Measurements from ENCODE around the gene SYNGAP1. TPM values are rescaled to one million over a fixed set of nuclear protein-coding genes. Genes with fewer than 3 reads are reported as not detected.

Gene SYNGAP1
- total RNA-seq, 1 experiment from 2014 or later: 18.8 TPM

- BruUV-seq (replicated peaks): no TSS peak
- TF ChIP-seq CTCF (IDR thresholded peaks at IDR 0.05; ENCODE audit: unreplicated experiment): no peak
- Mint-ChIP-seq H3K4me1 (ENCODE audit: low read depth, unreplicated experiment) (peaks cover 44% of the 10 kb centered on the region), H3K4me3 (ENCODE audit: low read depth, unreplicated experiment) (peak overlapping the region; percentile 87), H3K36me3 (ENCODE audit: insufficient read depth, unreplicated experiment) (peaks cover 47% of the 10 kb centered on the region), H3K27ac (ENCODE audit: unreplicated experiment) (peak overlapping the region; percentile 41), H3K27me3 (ENCODE audit: unreplicated experiment) (no peaks in the 10 kb centered on the region), H3K9me3 (ENCODE audit: low read depth, unreplicated experiment) (no peaks in the 10 kb centered on the region)
- DNase-seq: no peak
- intact Hi-C loops (cut with micrococcal nuclease; ENCODE audit: unreplicated experiment): loop anchor here (5.0 kb wide), 1 partner anchor 37 kb away; the partner anchor contains the start of gene KIFC1
- CTCF ChIA-PET: interaction anchor here (0.6 to 0.9 kb wide), 2 partner anchors 12 to 450 kb away, joined by 3 read pairs; no protein-coding TSS in a partner anchor
Observed at GRCh38 chr6:33428966-33429749, 9.3 kb downstream of the SYNGAP1 start.

- Mint-ChIP-seq H3K4me1 (ENCODE audit: low read depth, unreplicated experiment) (peaks cover 38% of the 10 kb centered on the region), H3K36me3 (ENCODE audit: insufficient read depth, unreplicated experiment) (peaks cover 41% of the 10 kb centered on the region), H3K4me3 (ENCODE audit: low read depth, unreplicated experiment) (peak overlapping the region; percentile 87), H3K9me3 (ENCODE audit: low read depth, unreplicated experiment) (no peaks in the 10 kb centered on the region), H3K27me3 (ENCODE audit: unreplicated experiment) (no peaks in the 10 kb centered on the region), H3K27ac (ENCODE audit: unreplicated experiment) (no peak overlapping the region)
- no peak for DNase-seq
- CTCF ChIA-PET: no interaction called here
- intact Hi-C loops (cut with micrococcal nuclease; ENCODE audit: unreplicated experiment): loop anchor here (5.0 kb wide), 1 partner anchor 37 kb away; the partner anchor contains the start of gene KIFC1
- no peak for TF ChIP-seq CTCF (IDR thresholded peaks at IDR 0.05; ENCODE audit: unreplicated experiment)
- BruUV-seq (replicated peaks): no TSS peak
Observed at GRCh38 chr6:33429750-33430052, 9.8 kb downstream of the SYNGAP1 start.

DNA sequence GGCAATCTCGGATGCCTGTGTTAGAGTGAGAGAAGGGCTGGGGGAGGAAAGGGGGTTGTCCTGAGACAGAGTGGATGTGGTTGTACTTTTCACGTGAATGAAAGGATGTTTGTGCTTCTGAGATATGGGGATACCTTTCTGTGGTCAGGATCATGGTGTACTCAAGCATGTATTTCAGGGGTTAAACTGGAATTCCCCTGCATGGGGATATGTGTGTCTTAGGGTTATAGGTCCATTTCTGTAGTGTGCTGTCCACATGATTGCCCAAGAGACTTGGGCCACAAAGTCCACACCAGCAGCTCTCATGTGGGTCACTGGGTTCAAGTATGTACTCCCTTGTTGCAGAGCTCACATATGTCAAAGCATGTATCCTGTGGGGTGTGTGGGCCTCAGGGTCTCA lies 10.5 kb downstream of the SYNGAP1 start:
- Mint-ChIP-seq H3K27me3 (ENCODE audit: unreplicated experiment) (no peaks in the 10 kb centered on the region), H3K9me3 (ENCODE audit: low read depth, unreplicated experiment) (no peaks in the 10 kb centered on the region), H3K4me1 (ENCODE audit: low read depth, unreplicated experiment) (peaks cover 32% of the 10 kb centered on the region), H3K4me3 (ENCODE audit: low read depth, unreplicated experiment) (no peak overlapping the region), H3K36me3 (ENCODE audit: insufficient read depth, unreplicated experiment) (peaks cover 35% of the 10 kb centered on the region), H3K27ac (ENCODE audit: unreplicated experiment) (no peak overlapping the region)
- no peak for DNase-seq
- no TSS peak for BruUV-seq (replicated peaks)
- CTCF ChIA-PET: no interaction called here
- TF ChIP-seq CTCF (IDR thresholded peaks at IDR 0.05; ENCODE audit: unreplicated experiment): no peak
- intact Hi-C loops (cut with micrococcal nuclease; ENCODE audit: unreplicated experiment): no loop called here

DNA sequence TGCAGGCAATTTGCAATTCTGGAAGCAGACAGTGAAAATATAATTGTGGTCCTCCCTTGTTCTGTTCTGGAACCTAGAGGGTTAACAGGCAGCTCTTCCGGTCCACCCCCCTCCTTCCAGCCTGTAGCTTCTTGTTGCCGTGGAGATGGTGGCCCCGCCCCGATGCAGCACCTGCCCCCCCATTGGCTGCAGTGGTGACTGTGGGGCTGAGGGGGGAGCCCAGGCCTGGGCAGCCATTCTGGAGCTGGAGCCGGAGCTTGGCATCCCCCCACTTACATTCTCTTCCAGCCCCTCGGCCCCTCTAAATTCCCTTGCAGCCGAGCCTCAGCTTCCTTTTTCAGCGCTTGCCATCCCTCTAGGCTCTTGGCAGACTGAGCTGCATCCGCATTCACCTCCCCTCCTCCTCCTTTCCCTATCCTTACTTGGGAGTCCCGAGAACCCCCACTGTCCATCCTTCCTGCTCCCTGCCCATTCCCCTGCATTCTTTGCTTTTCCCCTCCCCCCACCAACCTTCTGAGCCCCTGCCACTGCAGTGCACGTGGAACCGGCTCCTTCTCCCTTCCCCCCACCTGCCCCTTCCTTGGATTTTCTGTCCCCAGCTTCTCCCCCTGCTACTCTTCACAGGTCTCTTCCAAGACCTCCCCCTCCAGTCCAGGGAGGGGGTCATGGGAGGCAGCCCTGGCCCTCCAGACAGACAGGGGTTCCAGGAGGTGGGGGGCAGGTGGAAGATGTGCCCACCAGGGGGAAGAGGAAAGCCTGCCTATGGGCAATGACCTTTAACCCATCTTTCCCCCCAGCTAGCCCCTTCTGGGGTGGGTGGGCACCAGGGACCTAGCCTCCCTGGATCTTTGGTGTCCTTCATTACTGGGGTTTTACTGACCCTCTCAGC lies 11.4 kb downstream of the SYNGAP1 start:
- Mint-ChIP-seq H3K9me3 (ENCODE audit: low read depth, unreplicated experiment) (no peaks in the 10 kb centered on the region), H3K27ac (ENCODE audit: unreplicated experiment) (no peak overlapping the region), H3K36me3 (ENCODE audit: insufficient read depth, unreplicated experiment) (peaks cover 28% of the 10 kb centered on the region), H3K4me3 (ENCODE audit: low read depth, unreplicated experiment) (no peak overlapping the region), H3K4me1 (ENCODE audit: low read depth, unreplicated experiment) (peaks cover 30% of the 10 kb centered on the region), H3K27me3 (ENCODE audit: unreplicated experiment) (no peaks in the 10 kb centered on the region)
- intact Hi-C loops (cut with micrococcal nuclease; ENCODE audit: unreplicated experiment): no loop called here
- BruUV-seq (replicated peaks): no TSS peak
- peak; percentile 39 for DNase-seq
- no peak for TF ChIP-seq CTCF (IDR thresholded peaks at IDR 0.05; ENCODE audit: unreplicated experiment)
- CTCF ChIA-PET: no interaction called here
